Measurements from ENCODE around the gene RBFOX2.

RBFOX2 gene

DNA sequence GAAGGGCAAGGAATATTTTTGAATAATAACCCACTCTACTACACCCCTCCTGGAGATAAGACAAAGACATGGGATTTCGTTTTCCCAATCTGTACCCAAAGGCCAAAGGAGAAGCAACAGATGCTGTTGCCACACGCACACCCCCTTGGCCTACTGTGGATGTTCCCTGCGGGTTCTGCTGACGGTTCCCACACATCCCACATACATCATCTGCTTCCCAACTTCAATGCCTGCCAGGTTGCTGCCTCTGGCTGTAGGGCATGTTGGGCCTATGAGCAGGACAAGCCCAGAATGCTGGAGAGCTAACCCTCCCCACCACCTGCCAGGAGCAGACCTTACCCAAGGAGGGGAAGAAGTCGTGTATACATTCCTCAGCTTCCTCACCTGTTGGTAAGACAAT is 13.6 kb upstream of the RBFOX2 start:
- no peak overlapping the region for H3K4me3 ChIP-seq (ENCODE audit: low read length)
- no peaks in the 10 kb centered on the region for H4K20me1 ChIP-seq (ENCODE audit: insufficient read depth, low read length)
- no peaks in the 10 kb centered on the region for H3K79me2 ChIP-seq (ENCODE audit: low read length)
- peaks cover 32% of the 10 kb centered on the region for H3K27me3 ChIP-seq (ENCODE audit: low read depth, low read length)
- no peak overlapping the region for H3K4me2 ChIP-seq (ENCODE audit: low read length)
- H3K27ac ChIP-seq (ENCODE audit: low read length): no peak overlapping the region
- TF ChIP-seq EZH2phosphoT487 (IDR thresholded peaks at IDR 0.05; ENCODE audit: low read depth): no peak
- TF ChIP-seq, protein P1, sequence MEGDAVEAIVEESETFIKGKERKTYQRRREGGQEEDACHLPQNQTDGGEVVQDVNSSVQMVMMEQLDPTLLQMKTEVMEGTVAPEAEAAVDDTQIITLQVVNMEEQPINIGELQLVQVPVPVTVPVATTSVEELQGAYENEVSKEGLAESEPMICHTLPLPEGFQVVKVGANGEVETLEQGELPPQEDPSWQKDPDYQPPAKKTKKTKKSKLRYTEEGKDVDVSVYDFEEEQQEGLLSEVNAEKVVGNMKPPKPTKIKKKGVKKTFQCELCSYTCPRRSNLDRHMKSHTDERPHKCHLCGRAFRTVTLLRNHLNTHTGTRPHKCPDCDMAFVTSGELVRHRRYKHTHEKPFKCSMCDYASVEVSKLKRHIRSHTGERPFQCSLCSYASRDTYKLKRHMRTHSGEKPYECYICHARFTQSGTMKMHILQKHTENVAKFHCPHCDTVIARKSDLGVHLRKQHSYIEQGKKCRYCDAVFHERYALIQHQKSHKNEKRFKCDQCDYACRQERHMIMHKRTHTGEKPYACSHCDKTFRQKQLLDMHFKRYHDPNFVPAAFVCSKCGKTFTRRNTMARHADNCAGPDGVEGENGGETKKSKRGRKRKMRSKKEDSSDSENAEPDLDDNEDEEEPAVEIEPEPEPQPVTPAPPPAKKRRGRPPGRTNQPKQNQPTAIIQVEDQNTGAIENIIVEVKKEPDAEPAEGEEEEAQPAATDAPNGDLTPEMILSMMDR (IDR thresholded peaks at IDR 0.05; ENCODE audit: low read depth, low read length): no peak
- no peak overlapping the region for H3K9ac ChIP-seq (ENCODE audit: low read length)
- no peaks in the 10 kb centered on the region for H3K36me3 ChIP-seq (replicated peaks; ENCODE audit: low read depth, low read length)
- H3K9me3 ChIP-seq (ENCODE audit: insufficient read depth, low read length): no peaks in the 10 kb centered on the region
- H3K4me1 ChIP-seq (ENCODE audit: low read length): no peaks in the 10 kb centered on the region
- no peak overlapping the region for H2AFZ ChIP-seq (ENCODE audit: low read depth, low read length)

DNA sequence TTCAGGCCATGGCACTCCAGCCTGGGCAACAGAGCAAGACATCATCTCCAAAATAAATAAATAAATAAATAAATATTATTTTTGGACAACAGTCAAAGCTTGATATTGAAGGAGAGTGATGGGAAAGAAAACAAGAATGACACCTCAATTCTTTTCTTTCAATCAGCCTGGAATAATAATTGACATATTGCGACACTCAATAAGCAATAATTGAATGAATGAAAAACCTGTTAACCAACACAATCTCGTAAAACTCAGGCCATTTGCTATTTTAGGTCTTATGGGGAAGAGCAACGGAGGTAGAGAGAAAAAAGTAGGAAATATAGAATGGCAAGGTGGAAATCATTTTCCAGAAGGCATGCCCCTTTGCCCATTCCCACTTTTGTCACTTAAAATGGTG is 10.5 kb upstream of the RBFOX2 start:
- Histone ChIP-seq H3K4me2 (ENCODE audit: low read length) (no peak overlapping the region), H3K79me2 (ENCODE audit: low read length) (no peaks in the 10 kb centered on the region), H3K4me1 (ENCODE audit: low read length) (no peaks in the 10 kb centered on the region), H2AFZ (ENCODE audit: low read depth, low read length) (no peak overlapping the region), H3K27me3 (ENCODE audit: low read depth, low read length) (peaks cover 54% of the 10 kb centered on the region), H3K27ac (ENCODE audit: low read length) (no peak overlapping the region), H4K20me1 (ENCODE audit: insufficient read depth, low read length) (no peaks in the 10 kb centered on the region), H3K4me3 (ENCODE audit: low read length) (no peak overlapping the region), H3K9ac (ENCODE audit: low read length) (no peak overlapping the region), H3K9me3 (ENCODE audit: insufficient read depth, low read length) (no peaks in the 10 kb centered on the region), H3K36me3 (replicated peaks; ENCODE audit: low read depth, low read length) (no peaks in the 10 kb centered on the region)
- TF ChIP-seq, protein P1 (IDR thresholded peaks at IDR 0.05; ENCODE audit: low read depth, low read length): no peak
- TF ChIP-seq EZH2phosphoT487 (IDR thresholded peaks at IDR 0.05; ENCODE audit: low read depth): no peak

DNA sequence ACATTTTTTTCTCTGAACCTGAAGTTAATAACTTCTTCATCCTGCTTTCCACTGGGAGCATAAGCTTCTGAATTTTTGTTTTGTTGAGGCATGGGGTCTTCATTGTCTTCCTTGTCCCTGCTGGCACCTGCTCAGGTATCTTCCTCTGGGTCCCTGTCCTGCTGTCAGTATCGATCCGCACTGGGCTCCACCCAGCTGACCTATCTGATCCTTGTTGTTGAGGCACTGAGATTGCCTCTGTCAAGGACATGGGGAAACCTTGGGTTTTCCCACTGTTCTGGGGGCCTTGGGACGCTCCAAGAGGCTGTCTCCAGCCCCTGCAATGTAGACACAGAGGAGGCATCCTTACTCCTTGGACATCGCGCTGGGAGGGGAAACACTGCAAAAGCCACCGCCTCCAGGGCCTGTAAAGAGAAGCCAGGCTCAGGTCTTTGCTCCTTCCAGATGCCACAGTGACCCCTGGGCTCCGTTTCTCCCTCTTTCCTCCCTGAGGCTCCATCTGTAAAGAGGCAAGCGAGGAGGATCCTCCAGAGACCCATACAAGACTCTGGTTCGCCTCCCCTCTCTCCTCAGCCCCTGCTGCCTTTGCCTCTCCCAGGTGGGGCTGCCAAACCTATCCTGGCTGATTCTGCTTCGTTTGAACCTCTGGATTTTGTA is 8.6 kb upstream of the RBFOX2 start:
- Histone ChIP-seq H3K4me3 (ENCODE audit: low read length) (no peak overlapping the region), H3K9ac (ENCODE audit: low read length) (no peak overlapping the region), H3K79me2 (ENCODE audit: low read length) (no peaks in the 10 kb centered on the region), H4K20me1 (ENCODE audit: insufficient read depth, low read length) (no peaks in the 10 kb centered on the region), H3K9me3 (ENCODE audit: insufficient read depth, low read length) (no peaks in the 10 kb centered on the region), H3K4me1 (ENCODE audit: low read length) (no peaks in the 10 kb centered on the region), H2AFZ (ENCODE audit: low read depth, low read length) (no peak overlapping the region), H3K4me2 (ENCODE audit: low read length) (no peak overlapping the region), H3K36me3 (replicated peaks; ENCODE audit: low read depth, low read length) (no peaks in the 10 kb centered on the region), H3K27ac (ENCODE audit: low read length) (no peak overlapping the region), H3K27me3 (ENCODE audit: low read depth, low read length) (peaks cover 51% of the 10 kb centered on the region)
- TF ChIP-seq, protein P1 (IDR thresholded peaks at IDR 0.05; ENCODE audit: low read depth, low read length): no peak
- no peak for TF ChIP-seq EZH2phosphoT487 (IDR thresholded peaks at IDR 0.05; ENCODE audit: low read depth)

DNA sequence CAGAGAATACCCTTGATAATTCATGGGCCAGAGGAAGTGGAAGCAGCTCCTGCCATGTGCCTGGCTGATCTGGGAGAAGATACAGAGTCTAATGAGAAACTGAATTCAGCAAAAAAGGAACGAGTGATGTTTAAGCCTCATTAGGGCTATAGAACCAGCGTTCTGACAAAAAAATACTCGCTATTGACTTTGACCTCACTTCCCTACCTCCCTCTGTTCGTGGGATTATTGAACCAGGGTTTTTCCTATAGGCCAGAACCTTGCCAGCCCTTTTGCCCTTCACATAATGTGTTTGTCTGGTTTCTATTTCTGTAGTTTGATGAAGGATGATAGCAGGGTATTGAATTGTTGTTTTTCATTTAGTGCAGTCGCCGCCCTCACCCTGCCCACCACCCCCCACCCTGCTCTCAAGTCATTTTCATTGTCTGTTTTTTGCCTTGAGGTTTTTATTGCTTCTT is 7.6 kb upstream of the RBFOX2 start:
- no peak overlapping the region for H3K4me2 ChIP-seq (ENCODE audit: low read length)

More for the DNA sequence above, 7.6 kb upstream of the RBFOX2 start:
- Histone ChIP-seq H3K79me2 (ENCODE audit: low read length) (no peaks in the 10 kb centered on the region), H2AFZ (ENCODE audit: low read depth, low read length) (no peak overlapping the region), H3K9me3 (ENCODE audit: insufficient read depth, low read length) (no peaks in the 10 kb centered on the region), H4K20me1 (ENCODE audit: insufficient read depth, low read length) (no peaks in the 10 kb centered on the region), H3K27ac (ENCODE audit: low read length) (no peak overlapping the region), H3K9ac (ENCODE audit: low read length) (no peak overlapping the region), H3K4me1 (ENCODE audit: low read length) (no peaks in the 10 kb centered on the region), H3K4me3 (ENCODE audit: low read length) (no peak overlapping the region), H3K27me3 (ENCODE audit: low read depth, low read length) (peaks cover 51% of the 10 kb centered on the region), H3K36me3 (replicated peaks; ENCODE audit: low read depth, low read length) (no peaks in the 10 kb centered on the region)
- TF ChIP-seq EZH2phosphoT487 (IDR thresholded peaks at IDR 0.05; ENCODE audit: low read depth): no peak
- TF ChIP-seq, protein P1 (IDR thresholded peaks at IDR 0.05; ENCODE audit: low read depth, low read length): no peak

All from OCI-LY3 (cell line).